IMR-90 (cell line): ENCODE measurements around the gene ABHD2. TPM values are rescaled to one million over a fixed set of nuclear protein-coding genes. Genes with fewer than 3 reads are reported as not detected.

ENCODE experiments used
- ATAC-seq: fragments of 200-7000 bp; cut with Tn5 transposase; 2 replicates; pipeline ENCODE4 v1.9.1; 2020; ENCODE audit warnings: low read depth, mild to moderate bottlenecking, moderate library complexity
- BruUV-seq: library from RNA; stranded (reverse); fragments of 400-500 nt; replicated peaks from 2 replicates; lab custom pipeline; 2021; lab: Mats Ljungman, UMichigan
- CTCF ChIA-PET: fragments of 300-600 bp; formaldehyde crosslinking; extraction: SDS; loops from one replicate; lab custom pipeline; 2021; ENCODE audit warnings: antibody characterized with exemption; lab: Yijun Ruan, JAX
- POLR2A ChIA-PET: fragments of 300-600 bp; sonication (Branson Sonifier 250); formaldehyde crosslinking; loops from one replicate; lab custom pipeline; 2022; ENCODE audit warnings: antibody characterized with exemption; ENCODE audit not compliant: unreplicated experiment; lab: Charles Lee
- DNase-seq: peaks from one replicate; pipeline ENCODE4 v3.0.0; 2013
- H2AFZ ChIP-seq: replicated peaks from 2 replicates; pipeline ENCODE3; 2013; ENCODE audit warnings: low read length, mild to moderate bottlenecking; ENCODE audit not compliant: poor library complexity
- H2AK5ac ChIP-seq: 2 replicates; pipeline ENCODE4 v1.6.1; 2013; ENCODE audit warnings: low read depth, low read length, inconsistent platforms
- H2AK9ac ChIP-seq: replicated peaks from 2 replicates; pipeline ENCODE3; 2013; ENCODE audit warnings: mild to moderate bottlenecking, low read depth, low read length, moderate library complexity; ENCODE audit not compliant: poor library complexity
- H2BK120ac ChIP-seq: 2 replicates; pipeline ENCODE4 v1.6.1; 2013; ENCODE audit warnings: low read depth, low read length, inconsistent platforms
- H2BK15ac ChIP-seq: 3 replicates; pipeline ENCODE4 v1.6.1; 2013; ENCODE audit warnings: low read depth, low read length, inconsistent platforms
- H2BK20ac ChIP-seq: 2 replicates; pipeline ENCODE4 v1.6.1; 2013; ENCODE audit warnings: low read depth, mild to moderate bottlenecking, inconsistent platforms, low read length, moderate library complexity
- H2BK5ac ChIP-seq: 2 replicates; pipeline ENCODE4 v1.6.1; 2013; ENCODE audit warnings: mild to moderate bottlenecking, low read depth, low read length, inconsistent platforms; ENCODE audit not compliant: poor library complexity, severe bottlenecking
- H3K14ac ChIP-seq: replicated peaks from 2 replicates; pipeline ENCODE4 v1.6.1; 2013; ENCODE audit warnings: low read depth, low read length, inconsistent platforms
- H3K18ac ChIP-seq: 2 replicates; pipeline ENCODE4 v1.6.1; 2013; ENCODE audit warnings: low read depth, low read length, control low read depth
- H3K23ac ChIP-seq: 2 replicates; pipeline ENCODE4 v1.6.1; 2013; ENCODE audit warnings: low read depth, low read length, inconsistent platforms
- H3K27ac ChIP-seq: 2 replicates; pipeline ENCODE4 v1.5.1; 2013; ENCODE audit warnings: mild to moderate bottlenecking, control low read depth, low read length; ENCODE audit not compliant: insufficient read depth
- H3K27me3 ChIP-seq: 2 replicates; pipeline ENCODE4 v1.6.1; 2013; ENCODE audit warnings: low read length; ENCODE audit not compliant: control insufficient read depth, insufficient read depth
- H3K36me3 ChIP-seq: 2 replicates; pipeline ENCODE4 v1.6.1; 2013; ENCODE audit warnings: low read length, mixed read lengths; ENCODE audit not compliant: control insufficient read depth, insufficient read depth
- H3K4ac ChIP-seq: 2 replicates; pipeline ENCODE4 v1.6.1; 2013; ENCODE audit warnings: low read depth, low read length, inconsistent platforms
- H3K4me1 ChIP-seq: 2 replicates; pipeline ENCODE4 v1.6.1; 2013; ENCODE audit warnings: low read length, mixed read lengths; ENCODE audit not compliant: control insufficient read depth, insufficient read depth
- H3K4me2 ChIP-seq: 2 replicates; pipeline ENCODE4 v1.6.1; 2013; ENCODE audit warnings: low read depth, mild to moderate bottlenecking, control low read depth, low read length, moderate library complexity
- H3K4me3 ChIP-seq: 2 replicates; pipeline ENCODE4 v1.5.1; 2013; ENCODE audit warnings: low read depth, mild to moderate bottlenecking, control low read depth, low read length, moderate library complexity; ENCODE audit not compliant: insufficient read depth
- H3K56ac ChIP-seq: 2 replicates; pipeline ENCODE4 v1.6.1; 2013; ENCODE audit warnings: low read length, inconsistent platforms; ENCODE audit not compliant: insufficient read depth; ENCODE audit errors: extremely low read depth
- H3K79me1 ChIP-seq, 2 experiments: 2 replicates each; pipeline ENCODE4 v1.6.1; 2013; ENCODE audit warnings: low read length in 2 of 2, inconsistent platforms in 1 of 2, low read depth in 1 of 2
- H3K9ac ChIP-seq: 2 replicates; pipeline ENCODE4 v1.6.1; 2013; ENCODE audit warnings: low read depth, low read length, control low read depth
- H3K9me1 ChIP-seq: 2 replicates; pipeline ENCODE4 v1.6.1; 2013; ENCODE audit warnings: low read length, inconsistent platforms; ENCODE audit not compliant: insufficient read depth
- H3K9me3 ChIP-seq: 2 replicates; pipeline ENCODE4 v1.6.1; 2013; ENCODE audit warnings: low read length; ENCODE audit not compliant: control insufficient read depth, insufficient read depth
- H4K20me1 ChIP-seq: 2 replicates; pipeline ENCODE4 v1.6.1; 2013; ENCODE audit warnings: low read length, inconsistent platforms; ENCODE audit not compliant: insufficient read depth
- H4K5ac ChIP-seq: 2 replicates; pipeline ENCODE4 v1.6.1; 2013; ENCODE audit warnings: mild to moderate bottlenecking, low read depth, low read length, control low read depth
- H4K8ac ChIP-seq, 2 experiments: 2 replicates each; pipeline ENCODE4 v1.6.1; 2013; ENCODE audit warnings: low read depth in 2 of 2, low read length in 2 of 2, control low read depth in 1 of 2, inconsistent platforms in 1 of 2
- H4K91ac ChIP-seq: 2 replicates; pipeline ENCODE4 v1.6.1; 2013; ENCODE audit warnings: low read depth, low read length, inconsistent platforms; ENCODE audit not compliant: insufficient read depth
- BHLHE40 ChIP-seq: fragments of 150-350 bp; IDR thresholded peaks from 2 replicates; pipeline ENCODE4 v1.6.1; 2016; ENCODE audit warnings: mild to moderate bottlenecking, low read depth, low read length
- CEBPB ChIP-seq: IDR thresholded peaks from 2 replicates; pipeline ENCODE4 v1.6.1; 2012; ENCODE audit warnings: low read depth, low read length, improper control_type of control experiment
- FOS ChIP-seq: fragments of 150-350 bp; IDR thresholded peaks from 2 replicates; pipeline ENCODE4 v1.6.1; 2016; ENCODE audit warnings: low read depth, low read length
- MAFK ChIP-seq: IDR thresholded peaks from 2 replicates; pipeline ENCODE4 v1.6.1; 2012; ENCODE audit warnings: low read depth, low read length, improper control_type of control experiment
- MXI1 ChIP-seq: IDR thresholded peaks from 2 replicates; pipeline ENCODE4 v1.6.1; 2012; ENCODE audit warnings: low read depth, mild to moderate bottlenecking, low read length, moderate library complexity, borderline replicate concordance
- NFE2L2 ChIP-seq: fragments of 150-350 bp; IDR thresholded peaks from 2 replicates; pipeline ENCODE4 v1.6.1; 2016; ENCODE audit warnings: low read depth, mild to moderate bottlenecking, low read length
- RCOR1 ChIP-seq: IDR thresholded peaks from 2 replicates; pipeline ENCODE4 v1.6.1; 2012; ENCODE audit warnings: mild to moderate bottlenecking, low read length, improper control_type of control experiment; ENCODE audit not compliant: insufficient replicate concordance
- USF2 ChIP-seq: fragments of 150-350 bp; IDR thresholded peaks from 2 replicates; pipeline ENCODE4 v1.6.1; 2017; ENCODE audit warnings: mild to moderate bottlenecking, antibody characterized with exemption, low read length, low read depth
- WGBS, 2 experiments: methylation state at CpG; one replicate each; pipeline versions ENCODE4 v1.1.5 to v1.1.7; 2013; ENCODE audit warnings: missing lambda C conversion rate in 2 of 2; ENCODE audit not compliant: insufficient read length in 1 of 2; ENCODE audit errors: extremely low coverage in 2 of 2; 5-methylcytosine and 5-hydroxymethylcytosine counted together
- dilution Hi-C: fragments of 300-500 bp; cut with HindIII; formaldehyde crosslinking; loops from one replicate; pipeline ENCODE4 v1.14.3; 2018; ENCODE audit warnings: low sequenced_read_pairs; ENCODE audit not compliant: unreplicated experiment
- in situ Hi-C: fragments of 300-500 bp; cut with MboI; formaldehyde crosslinking; loops from 3 replicates; pipeline ENCODE4 v1.14.3; 2019; ENCODE audit warnings: low sequenced_read_pairs, inconsistent platforms, mixed read lengths
- intact Hi-C: fragments of 100-400 bp; cut with micrococcal nuclease; formaldehyde crosslinking; loops from 2 replicates; pipeline ENCODE4 v1.10.0; 2022
- polyA plus RNA-seq, 3 experiments: library from polyadenylated mRNA; depleted of rRNA; stranded (reverse); fragments of >200 nt; gene quantifications; 2 replicates each; pipeline ENCODE4 v1.2.3, GENCODE V29; 2012; ENCODE audit warnings: low replicate concordance in 1 of 3
- total RNA-seq: library from RNA; depleted of rRNA; stranded (reverse); fragments of >200 nt; gene quantifications from 2 replicates; pipeline ENCODE4 v1.2.3, GENCODE V29; 2012
- TF ChIP-seq, protein P1 (sequence below): conservative IDR thresholded peaks from 2 replicates; pipeline ENCODE4 v1.5.1; 2012; ENCODE audit warnings: mild to moderate bottlenecking, low read depth, low read length, improper control_type of control experiment

The ABHD2 gene
- total and polyA plus RNA-seq, 2 of the 4 experiments (the other 2 are of a cell fraction): 31.2 to 62.9 TPM

- no peak for TF ChIP-seq CEBPB
- no peak for TF ChIP-seq BHLHE40
Measured at GRCh38 chr15:89136818-89137772, 48.8 kb downstream of the ABHD2 start (continued).

DNA sequence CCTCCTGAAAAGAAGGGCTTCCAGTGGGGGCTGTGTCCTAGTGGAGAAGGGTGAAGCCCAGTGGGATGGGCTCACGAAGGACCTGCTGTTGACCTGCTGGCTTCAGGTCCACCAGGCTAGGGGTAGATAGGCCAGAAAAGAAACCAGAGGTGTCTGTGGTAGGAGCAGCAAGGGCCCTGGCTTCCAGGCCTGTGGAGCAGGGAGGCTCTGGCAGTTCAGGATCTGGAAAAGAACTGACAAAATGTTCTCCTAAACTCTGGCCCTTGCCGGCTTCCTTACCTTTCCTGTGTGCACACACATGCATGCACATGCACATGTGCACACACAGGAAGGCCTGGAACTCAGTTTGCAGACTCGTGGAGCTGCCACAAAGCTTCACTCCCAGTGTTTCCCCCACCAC, 49.7 kb downstream of the ABHD2 start:
- H4K5ac ChIP-seq: peak overlapping the region; percentile 44; the same call in 1 of the 2 replicates
- H2BK5ac ChIP-seq: no peak overlapping the region
- ATAC-seq (no peak), DNase-seq (no peak)
- H3K56ac ChIP-seq: no peak overlapping the region
- H2BK120ac ChIP-seq: peak overlapping the region; percentile 66
- no peaks in the 10 kb centered on the region for H4K20me1 ChIP-seq
- peaks cover 23% of the 10 kb centered on the region for H3K9me1 ChIP-seq
- H3K23ac ChIP-seq: peak overlapping the region; percentile 40; the same call in 1 of the 2 replicates
- peak overlapping the region in 1 of 2 experiments; percentile 36; a peak in 1 of 4 replicates for H4K8ac ChIP-seq
- peak overlapping the region; percentile 27; the same call in 1 of the 2 replicates for H2BK20ac ChIP-seq
- no peaks in the 10 kb centered on the region for H3K27me3 ChIP-seq
- WGBS, 2 experiments: 100% methylated on average over 1 of the region's 3 CpGs; no CpG with 5 or more reads in 1 of the 2 experiments
- peak overlapping the region; percentile 39; the same call in 1 of the 2 replicates for H3K27ac ChIP-seq
- H3K4ac ChIP-seq: peak overlapping the region; percentile 71
- H3K79me1 ChIP-seq: peaks cover 23 to 65% of the 10 kb centered on the region in 2 experiments; a peak in 3 of 4 replicates
- dilution Hi-C loops (no loop called here), intact Hi-C loops (no loop called here), in situ Hi-C loops (no loop called here)
- peak overlapping the region; percentile 67; the same call in 1 of the 2 replicates for H2AK5ac ChIP-seq
- peaks cover 7% of the 10 kb centered on the region for H3K36me3 ChIP-seq
- H3K18ac ChIP-seq: peak overlapping the region; percentile 14; the same call in 1 of the 2 replicates
- peak overlapping the region; percentile 55 for H4K91ac ChIP-seq
- H2AFZ ChIP-seq: peak overlapping the region; percentile 17
- BruUV-seq: no TSS peak
- H3K4me2 ChIP-seq: peak overlapping the region; percentile 7; the same call in 1 of the 2 replicates
- peaks cover 32% of the 10 kb centered on the region for H3K4me1 ChIP-seq
- CTCF ChIA-PET: interaction anchor here (0.8 to 1.5 kb wide), 3 partner anchors 14 to 40 kb away, joined by 3 to 5 read pairs (median 4); no protein-coding TSS in a partner anchor
- no peak overlapping the region for H2AK9ac ChIP-seq
- peak overlapping the region; percentile 51; the same call in 1 of the 3 replicates for H2BK15ac ChIP-seq
- H3K4me3 ChIP-seq: no peak overlapping the region
- POLR2A ChIA-PET: no interaction called here
- H3K14ac ChIP-seq: peak overlapping the region; percentile 51; the same call in 1 of the 2 replicates
- H3K9me3 ChIP-seq: no peaks in the 10 kb centered on the region
- no peak for TF ChIP-seq NFE2L2
- no peak for TF ChIP-seq BHLHE40
- TF ChIP-seq MAFK: no peak
- TF ChIP-seq MXI1: no peak
- no peak for TF ChIP-seq FOS
- TF ChIP-seq, protein P1, sequence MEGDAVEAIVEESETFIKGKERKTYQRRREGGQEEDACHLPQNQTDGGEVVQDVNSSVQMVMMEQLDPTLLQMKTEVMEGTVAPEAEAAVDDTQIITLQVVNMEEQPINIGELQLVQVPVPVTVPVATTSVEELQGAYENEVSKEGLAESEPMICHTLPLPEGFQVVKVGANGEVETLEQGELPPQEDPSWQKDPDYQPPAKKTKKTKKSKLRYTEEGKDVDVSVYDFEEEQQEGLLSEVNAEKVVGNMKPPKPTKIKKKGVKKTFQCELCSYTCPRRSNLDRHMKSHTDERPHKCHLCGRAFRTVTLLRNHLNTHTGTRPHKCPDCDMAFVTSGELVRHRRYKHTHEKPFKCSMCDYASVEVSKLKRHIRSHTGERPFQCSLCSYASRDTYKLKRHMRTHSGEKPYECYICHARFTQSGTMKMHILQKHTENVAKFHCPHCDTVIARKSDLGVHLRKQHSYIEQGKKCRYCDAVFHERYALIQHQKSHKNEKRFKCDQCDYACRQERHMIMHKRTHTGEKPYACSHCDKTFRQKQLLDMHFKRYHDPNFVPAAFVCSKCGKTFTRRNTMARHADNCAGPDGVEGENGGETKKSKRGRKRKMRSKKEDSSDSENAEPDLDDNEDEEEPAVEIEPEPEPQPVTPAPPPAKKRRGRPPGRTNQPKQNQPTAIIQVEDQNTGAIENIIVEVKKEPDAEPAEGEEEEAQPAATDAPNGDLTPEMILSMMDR: no peak
- no peak for TF ChIP-seq USF2
- TF ChIP-seq CEBPB: no peak
- no peak for TF ChIP-seq RCOR1
- no peak overlapping the region for H3K9ac ChIP-seq
